GM21515 (cell line): ENCODE measurements around the gene IER3IP1.
A peak's percentile ranks its signal among the peaks of the same experiment; 100 is the strongest.
"Not testable (repeated sequence)": the region's sequence is repeated elsewhere in the genome, so short reads cannot be mapped to it uniquely, and the experiment has no call there.

Source experiments
- ATAC-seq: cut with Tn5 transposase; IDR thresholded peaks from one replicate; pipeline ENCODE4 v1.9.1; 2021; ENCODE audit not compliant: unreplicated experiment

The IER3IP1 gene, protein sequence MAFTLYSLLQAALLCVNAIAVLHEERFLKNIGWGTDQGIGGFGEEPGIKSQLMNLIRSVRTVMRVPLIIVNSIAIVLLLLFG

DNA sequence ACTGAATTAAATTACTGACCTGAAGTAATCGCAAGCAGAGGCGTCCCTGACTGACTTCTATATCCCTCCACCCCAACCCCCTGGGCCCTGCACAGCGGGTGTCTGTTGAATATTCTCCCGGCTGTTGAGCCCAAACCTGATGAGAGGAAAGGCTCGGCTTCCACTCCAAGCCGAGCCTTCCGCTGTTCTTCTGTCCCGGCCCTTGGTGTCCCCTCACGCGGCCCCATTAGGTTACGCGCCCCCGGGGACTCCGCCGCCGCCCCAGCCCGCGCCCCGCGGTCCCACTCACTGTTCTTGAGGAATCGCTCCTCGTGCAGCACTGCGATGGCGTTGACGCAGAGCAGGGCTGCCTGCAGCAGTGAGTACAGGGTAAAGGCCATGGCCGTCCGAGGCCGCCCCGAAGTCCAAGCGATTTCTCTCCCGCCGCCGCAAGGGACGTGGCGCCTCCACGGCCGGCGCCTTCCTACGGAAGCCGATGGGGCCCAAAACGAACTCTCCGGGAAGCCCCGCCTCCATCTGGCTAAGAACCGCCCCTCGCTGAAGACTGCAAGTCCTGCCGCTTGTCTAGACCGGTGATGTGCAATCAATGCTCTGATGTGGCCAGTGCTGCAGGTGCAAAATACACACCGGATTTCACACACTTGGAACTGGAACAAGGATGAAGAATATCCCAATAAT, at the start of gene IER3IP1:
Gene IER3IP1 (minus strand): TSS at position 467 of the 678 bp plus-strand sequence. CDS start 87 bp downstream, at position 380.
- peak; percentile 92 for ATAC-seq

DNA sequence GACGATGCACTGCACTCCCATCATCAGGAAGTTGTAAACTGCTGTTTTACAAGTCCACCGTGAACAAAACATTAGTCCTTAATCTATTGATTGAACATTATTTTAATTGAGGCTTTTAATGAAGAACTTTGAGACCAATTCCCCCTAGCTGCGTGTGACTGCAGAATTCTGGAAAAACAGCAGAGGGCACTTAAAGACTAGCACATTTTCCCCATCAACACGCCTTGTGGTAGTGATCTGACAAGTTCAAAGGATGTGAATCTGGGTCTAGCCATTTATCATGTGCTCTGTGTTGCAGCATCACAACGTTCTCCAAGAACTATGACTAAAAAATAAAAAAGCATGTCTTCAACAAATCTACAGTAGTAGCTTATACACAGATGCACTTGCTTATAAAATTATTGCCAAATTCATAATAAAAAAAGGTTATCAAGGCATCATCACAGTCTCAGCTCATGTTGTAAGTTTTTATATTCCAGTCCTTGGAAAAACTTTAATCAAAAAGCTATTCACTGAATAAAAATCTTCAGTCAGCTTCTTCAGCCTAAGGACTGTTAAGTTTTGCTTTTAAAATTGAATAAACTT, 39.5 kb upstream of the IER3IP1 start:
- no peak for ATAC-seq

DNA sequence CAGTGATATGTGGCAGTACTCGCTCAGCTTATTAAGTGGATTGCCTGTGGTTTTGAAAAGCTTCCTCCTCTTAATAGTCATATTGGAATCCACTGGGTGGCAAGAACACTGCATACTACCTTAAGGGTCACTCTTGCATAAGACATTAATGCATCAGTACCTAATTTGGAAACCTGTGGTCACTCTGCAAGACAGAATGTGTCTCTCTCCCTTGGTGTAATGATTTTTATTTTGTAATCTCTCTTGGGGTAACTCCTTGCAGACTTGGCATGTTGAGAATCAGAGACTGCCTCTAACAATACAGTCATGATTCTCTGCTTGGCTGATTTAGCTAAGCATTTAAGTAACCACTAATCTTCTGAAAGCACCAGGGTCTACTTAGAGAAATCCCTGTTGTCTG, 33.0 kb upstream of the IER3IP1 start:
- ATAC-seq, result no peak

DNA sequence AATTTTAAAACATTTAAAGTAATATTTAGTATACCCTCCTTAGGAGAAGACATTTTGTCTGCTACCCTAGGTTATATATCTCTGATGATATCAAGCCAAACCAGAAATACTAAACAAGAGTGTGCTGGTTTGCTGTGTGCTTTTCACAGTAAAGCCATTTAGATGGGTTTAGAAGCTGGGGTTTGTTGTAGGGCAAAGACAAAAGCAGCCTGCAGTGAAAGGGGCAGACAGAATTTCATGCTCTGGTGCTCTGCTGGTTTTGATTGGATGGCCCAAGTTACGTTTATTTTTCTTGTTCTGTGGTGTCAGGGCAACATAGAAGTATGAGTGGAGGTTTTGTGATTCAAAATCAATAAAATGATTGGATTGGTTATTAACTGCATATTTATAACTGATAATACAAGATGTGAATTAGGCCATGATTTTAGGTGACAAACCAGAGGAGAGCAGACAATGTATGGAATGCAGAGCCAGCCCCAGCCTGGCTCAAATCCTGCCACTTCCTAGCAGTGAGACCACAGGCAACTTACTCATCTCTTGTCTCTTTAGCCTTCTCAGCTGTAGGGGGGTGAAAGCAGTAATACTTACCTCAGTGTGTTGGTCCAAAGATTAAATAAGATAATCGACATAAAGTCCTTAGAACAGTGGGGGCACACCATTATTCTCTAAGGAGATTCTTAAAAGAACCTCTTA, 30.9 kb upstream of the IER3IP1 start:
- ATAC-seq, result no peak

DNA sequence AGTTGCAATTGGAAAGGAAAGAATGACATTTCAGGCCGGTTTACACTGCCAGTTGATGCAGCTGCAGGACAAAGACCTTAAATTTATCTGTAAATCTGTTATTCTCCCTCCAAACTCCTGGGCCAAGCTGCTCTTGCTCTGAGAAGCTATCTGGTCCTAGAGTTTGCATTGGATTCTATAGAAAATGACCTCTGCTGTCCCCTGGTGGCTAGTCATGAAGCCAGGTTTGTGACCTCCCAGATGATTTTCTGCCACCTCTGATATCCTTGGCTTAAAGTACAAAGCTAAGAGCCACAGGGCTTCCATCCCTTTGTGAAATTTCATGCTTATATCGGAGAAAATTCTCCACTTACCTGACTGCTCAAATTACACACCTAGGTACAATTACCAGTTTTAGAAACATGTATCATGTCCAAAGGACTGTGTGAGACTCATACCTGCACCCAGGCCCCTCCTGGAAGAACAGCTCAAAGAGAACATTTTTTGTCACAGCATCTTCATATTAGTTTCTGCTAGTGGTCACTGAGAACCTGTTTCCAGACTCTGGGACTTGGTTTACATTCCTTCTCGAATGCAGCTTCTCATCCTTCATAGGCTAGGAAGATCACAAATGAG, 28.9 kb upstream of the IER3IP1 start:
- ATAC-seq, result no peak

DNA sequence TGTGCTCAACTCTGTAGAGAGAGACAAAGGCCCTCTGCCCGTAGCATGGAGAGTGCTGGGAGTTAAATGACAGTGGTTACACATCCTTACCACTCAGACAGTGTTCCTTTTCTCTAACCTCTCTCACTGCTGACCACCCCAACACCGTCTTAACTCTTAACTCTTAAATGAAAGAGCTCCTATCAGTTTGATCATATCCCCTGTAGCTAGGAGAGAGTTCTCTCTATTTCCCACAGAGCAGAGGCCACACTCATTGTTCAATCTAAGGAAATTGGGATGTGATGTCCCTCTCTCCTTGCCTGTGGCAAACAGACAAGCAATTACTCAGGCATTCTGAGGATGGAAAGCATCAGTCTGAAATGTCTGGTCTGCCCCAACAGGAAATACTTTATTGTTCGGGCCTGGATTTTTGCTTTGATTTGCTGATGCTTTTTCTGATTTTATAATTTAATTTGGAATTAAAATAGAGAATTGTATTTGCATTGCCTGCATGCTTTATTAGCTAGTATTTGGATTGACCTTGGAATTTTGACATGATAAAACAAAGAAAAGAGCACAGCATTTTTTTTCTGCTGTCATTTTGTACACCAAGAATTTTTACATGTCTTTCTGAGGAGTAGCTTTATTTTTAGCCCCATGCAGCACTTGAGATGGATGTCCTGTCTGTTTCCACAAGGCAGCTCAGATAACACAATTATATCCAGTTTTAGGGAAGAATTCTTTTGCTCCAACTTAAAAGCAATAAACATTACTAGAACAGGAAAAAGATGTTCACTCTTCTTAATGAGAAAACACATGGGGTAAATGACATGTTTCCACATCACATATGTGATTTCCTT, 27.7 kb upstream of the IER3IP1 start:
- no peak for ATAC-seq

DNA sequence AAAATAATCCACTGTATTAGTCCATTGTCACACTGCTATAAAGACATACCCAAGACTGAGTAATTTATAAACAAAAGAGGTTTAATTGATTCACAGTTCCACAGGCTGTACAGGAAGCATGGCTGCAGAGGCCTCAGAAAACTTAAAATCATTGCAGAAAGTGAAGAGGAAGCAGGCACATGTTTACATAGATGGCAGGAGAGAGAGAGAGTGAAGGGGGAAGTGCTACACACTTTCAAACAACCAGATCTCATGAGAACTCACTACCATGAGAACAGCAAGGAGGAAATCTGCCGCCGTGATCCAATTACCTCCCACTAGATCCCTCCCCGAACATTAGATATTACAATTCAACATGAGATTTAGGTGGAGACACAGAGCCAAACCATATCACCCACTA, 19.8 kb upstream of the IER3IP1 start:
- ATAC-seq, result not testable (repeated sequence)

DNA sequence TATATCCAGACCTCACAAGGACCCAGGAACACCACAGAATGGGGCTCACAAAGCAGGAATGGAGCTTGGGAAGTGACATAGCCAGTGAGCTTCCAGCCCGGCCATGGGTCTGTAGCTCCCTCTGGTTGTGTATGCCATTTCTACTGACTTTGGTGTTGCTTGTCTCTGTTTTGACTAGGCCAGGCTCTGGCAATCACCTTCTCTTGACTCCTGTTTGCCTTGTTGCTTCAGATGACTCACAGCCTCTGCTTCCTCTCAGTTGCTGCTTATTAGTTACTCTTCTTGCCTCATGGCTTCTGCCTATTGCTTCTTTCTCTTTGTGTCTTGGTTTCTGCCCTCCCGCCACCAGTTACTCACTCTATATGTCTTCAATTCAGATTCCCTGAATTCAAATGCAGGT, 15.8 kb upstream of the IER3IP1 start:
- no peak for ATAC-seq

DNA sequence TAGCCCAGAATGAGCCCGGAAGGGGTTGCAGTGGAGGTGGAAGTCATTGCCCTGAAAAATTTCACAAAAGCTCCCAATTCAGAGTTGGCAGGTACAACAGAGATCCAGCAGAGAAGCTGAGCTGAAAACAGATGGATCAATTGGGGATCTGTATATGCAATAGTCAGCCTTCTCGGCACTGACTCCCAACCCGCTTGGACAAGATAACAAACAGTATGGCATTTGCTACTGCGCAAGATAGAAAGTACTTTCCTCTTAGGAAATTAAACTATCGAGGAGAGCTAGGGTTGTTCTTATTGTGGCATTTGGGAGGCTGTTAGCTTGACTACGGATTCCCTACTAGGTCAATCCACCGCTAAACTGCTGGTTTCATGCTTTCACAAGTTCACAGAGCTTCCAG, 11.6 kb upstream of the IER3IP1 start:
- ATAC-seq, result no peak

DNA sequence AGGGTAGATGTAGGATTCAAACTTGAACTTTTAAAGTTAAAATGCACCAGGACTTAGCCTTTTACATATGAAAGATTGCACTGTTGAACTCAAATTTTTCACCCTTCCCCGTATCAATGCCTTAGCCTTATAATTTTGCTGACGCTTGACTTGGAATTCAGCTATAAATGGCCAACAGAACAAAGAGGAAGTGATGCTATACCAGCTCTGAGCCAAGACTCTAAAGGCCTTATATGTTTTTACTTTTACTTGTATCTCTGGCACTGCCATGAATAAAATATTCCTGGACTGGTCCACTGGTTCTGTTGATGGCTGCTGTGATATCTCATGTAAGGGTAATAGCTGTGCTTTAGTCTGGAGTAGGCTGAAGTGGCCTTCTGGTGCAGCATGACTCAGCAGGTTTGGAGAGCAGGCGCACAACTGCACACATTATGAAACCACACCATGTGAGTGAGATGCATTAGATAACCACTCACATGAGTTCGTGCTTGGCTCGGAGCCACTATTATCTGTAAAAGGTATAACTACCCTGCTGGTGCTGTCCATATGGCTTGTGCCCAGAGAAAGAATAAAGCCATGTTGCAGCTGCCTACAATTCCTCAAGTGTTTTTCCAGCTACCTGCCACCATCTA, 8.4 kb upstream of the IER3IP1 start:
- ATAC-seq, result no peak

DNA sequence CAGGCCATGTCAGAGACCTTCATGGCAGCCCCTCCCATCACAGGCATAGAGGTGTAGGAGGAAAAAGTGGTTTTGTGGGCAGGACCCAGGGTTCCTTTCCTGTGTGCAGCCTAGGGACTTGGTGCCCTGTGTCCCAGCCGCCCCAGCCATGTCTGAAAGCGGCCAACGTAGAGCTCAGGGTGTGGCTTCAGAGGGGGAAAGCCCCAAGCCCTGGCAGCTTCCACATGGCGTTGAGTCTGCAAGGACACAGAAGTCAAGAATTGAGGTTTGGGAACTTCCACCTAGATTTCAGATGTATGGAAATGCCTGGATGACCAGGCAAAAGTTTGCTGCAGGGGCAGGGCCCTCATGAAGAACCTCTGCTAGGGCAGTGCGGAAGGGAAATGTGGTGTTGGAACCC, 6.0 kb upstream of the IER3IP1 start:
- ATAC-seq, result not testable (repeated sequence)

DNA sequence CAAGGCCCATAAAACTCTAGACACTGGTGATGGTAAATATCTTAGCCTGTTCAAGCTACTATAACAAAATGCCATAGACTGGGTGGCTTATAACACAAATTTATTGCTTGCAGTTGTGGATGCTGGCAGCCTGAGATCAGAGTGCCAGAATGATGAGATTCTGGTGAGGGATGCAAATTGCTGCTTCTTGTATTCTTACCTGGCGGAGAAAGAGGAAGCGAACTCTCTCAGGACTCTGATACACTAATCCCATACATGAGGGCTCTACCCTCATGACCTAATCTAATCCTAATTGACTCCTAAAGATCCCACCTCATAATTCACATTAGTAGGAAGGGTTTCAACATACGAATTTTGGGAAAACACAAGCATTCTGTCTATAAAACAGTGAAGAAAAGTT, 4.6 kb upstream of the IER3IP1 start:
- ATAC-seq, result no peak

DNA sequence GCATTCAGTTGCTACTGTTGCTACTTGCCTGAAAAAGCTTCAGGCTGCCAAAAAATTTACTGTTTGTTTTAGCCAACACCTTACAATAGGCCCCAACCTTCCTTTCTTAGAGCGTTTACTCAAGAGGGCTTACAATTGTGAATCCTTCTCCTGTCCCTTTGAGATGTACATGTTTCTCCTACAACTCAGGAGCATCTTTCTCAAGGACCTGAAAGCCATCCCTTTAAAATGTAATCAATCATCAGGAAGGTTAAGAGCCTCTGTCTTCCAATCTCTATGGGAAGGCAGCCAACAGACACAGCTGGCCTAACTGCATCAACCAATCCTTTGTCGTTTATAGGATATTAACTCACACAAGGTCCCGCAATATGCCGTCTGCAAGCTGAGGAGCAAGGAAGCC, 3.4 kb upstream of the IER3IP1 start:
- ATAC-seq, result no peak

DNA sequence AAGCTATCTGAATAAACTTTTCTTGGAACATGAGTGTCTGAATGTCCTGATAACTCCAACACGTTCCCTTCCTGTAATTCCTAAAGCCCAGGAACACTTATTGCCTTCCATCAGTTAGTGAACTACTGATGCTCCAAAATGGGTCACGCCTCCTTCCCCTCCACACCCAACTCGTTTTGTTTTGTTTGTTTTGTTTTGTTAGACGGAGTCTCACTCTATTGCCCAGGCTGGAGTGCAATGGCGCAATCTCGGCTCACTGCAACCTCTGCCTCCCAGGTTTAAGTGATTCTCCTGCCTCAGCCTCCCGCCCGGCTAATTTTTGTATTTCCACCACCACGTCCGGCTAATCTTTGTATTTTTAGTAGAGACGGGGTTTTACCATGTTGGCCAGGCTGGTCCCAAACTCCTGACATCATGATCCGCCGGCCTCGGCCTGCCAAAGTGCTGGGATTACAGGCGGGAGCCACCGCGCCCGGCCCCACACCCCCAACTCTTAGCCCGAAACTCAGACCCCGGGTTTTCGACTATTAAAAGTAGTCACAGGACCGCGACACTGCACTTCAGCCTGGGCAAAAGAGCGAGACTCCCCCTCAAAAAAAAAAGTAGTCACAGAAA, 774 bp downstream of the IER3IP1 start:
- ATAC-seq, result peak; percentile 19

DNA sequence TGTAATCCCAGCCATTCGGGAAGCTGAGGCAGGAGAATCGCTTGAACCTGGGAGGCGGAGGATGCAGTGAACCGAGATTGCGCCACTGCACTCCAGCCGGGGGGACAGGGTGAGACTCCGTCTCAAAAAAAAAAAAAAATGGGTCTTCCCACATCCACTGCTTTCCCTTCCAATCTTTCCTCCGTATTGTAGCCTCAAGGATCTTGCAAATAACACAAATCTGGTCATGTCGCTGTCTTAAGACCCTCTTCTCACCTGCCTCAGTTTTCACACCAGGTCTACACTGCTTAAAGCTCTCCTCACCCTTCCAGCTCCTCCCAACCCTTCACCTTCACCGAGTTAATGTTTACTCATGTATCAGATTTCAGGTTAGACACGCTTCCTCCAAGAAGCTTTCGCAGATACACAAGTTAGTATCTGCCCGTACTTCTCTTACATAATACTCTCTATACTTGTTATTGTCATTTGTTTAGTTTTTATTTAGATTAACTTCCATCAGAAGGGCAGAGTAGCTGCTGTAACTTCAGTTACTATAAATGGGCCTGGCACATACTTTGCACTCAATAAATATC, 1.5 kb downstream of the IER3IP1 start:
- ATAC-seq, result no peak

DNA sequence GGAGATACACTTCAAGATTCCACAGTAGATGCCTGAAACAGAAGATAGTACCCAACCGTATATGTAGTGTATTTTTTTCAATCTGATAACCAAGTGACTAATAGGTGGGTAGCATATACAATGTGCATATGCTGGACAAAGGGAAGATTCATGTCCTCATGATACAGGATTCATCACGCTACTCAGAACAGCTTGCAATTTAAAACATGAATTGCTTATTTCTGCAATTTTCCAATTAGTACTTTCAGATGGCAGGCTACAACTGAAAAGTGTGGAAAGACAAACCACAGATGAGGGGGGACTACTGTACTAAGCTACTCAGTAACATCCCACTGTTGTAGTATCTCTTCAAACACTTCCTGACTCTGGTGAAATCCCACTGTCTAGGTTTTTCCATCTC, 3.7 kb downstream of the IER3IP1 start:
- no peak for ATAC-seq

DNA sequence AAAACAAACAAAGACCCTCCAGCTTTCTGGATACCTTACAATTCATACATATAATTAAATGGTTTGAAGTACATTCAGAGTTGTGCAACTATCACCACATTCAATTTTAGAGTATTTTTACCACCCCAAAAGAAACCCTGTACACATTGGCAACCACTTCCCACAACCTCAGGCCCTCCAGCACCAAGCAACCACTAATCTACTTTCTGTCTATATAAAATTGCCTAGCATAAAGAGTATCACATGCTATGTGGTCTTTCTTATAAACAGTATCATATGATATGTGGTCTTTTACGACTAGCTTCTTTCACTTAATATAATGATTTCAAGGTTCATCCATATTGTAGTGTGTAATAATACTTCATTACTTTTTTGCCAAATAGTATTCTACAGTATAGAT, 7.3 kb downstream of the IER3IP1 start:
- ATAC-seq, result no peak

DNA sequence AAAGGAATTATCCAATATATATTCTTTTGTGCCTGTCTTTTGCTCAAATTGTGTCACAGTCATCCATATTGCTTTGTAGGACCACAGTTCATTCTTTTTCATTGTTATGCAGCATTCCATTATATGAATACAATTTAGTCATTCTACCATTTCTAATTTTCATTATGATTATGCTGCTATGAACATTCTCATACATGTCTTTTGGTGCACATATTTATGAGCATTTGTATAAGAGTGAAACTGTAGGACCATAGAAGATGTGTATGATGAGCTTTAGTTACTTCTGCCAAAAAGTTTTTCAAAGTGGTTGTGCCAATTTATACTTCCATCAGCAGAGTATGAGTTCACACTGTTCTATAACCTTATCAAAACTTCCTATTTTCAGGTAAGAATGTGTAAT, 7.7 kb downstream of the IER3IP1 start:
- ATAC-seq, result no peak

DNA sequence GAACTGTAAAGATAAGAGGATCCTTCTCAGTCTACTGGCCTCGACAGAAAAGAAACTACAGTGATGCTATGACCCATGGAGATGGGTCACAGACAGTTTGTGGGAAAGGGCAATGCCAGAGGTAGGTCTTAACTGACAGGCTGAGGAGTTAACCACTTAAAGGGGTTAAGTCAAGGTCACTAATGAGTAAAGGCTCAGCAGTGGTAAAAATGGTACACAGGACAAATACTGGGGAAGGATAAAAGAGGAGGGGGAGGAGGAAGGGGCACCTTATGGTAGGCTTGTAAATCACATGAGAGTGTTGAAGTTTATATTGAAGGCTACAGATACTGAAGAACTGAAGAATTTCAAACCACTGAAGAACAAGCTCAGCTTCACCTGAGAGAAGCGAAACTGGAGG, 9.9 kb downstream of the IER3IP1 start:
- no peak for ATAC-seq

DNA sequence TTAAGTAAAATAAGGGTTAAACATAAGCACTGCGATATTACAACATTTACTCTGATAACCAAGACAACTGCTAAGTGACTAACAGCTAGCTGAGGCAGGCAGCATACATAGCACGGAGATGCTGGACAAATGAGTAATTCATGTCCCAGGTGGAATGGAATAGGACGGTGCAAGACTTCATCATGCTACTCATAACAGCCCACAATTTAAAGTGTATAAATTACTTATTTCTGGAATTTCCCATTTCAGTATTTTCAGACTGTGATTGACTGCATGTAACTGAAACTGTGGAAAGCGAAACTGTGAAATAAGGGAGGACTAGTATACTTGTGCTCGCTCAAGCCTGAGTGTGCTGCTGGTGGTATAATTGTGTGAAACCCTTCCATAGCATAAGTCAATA, 12.9 kb downstream of the IER3IP1 start:
- ATAC-seq, result peak; percentile 80
